ENCODE results near the gene ZNF41. TPM values are rescaled to one million over a fixed set of nuclear protein-coding genes. Genes with fewer than 3 reads are reported as not detected.
"Not testable (repeated sequence)": the region's sequence is repeated elsewhere in the genome, so short reads cannot be mapped to it uniquely, and the experiment has no call there.

The ZNF41 gene
- total RNA-seq, 1 donor from 2014 or later: 11.2 TPM

- DNase-seq (ENCODE audit: low read depth): not testable (repeated sequence)
Observed at GRCh38 chrX:47492133-47492532, 9.1 kb upstream of the ZNF41 start.

DNA sequence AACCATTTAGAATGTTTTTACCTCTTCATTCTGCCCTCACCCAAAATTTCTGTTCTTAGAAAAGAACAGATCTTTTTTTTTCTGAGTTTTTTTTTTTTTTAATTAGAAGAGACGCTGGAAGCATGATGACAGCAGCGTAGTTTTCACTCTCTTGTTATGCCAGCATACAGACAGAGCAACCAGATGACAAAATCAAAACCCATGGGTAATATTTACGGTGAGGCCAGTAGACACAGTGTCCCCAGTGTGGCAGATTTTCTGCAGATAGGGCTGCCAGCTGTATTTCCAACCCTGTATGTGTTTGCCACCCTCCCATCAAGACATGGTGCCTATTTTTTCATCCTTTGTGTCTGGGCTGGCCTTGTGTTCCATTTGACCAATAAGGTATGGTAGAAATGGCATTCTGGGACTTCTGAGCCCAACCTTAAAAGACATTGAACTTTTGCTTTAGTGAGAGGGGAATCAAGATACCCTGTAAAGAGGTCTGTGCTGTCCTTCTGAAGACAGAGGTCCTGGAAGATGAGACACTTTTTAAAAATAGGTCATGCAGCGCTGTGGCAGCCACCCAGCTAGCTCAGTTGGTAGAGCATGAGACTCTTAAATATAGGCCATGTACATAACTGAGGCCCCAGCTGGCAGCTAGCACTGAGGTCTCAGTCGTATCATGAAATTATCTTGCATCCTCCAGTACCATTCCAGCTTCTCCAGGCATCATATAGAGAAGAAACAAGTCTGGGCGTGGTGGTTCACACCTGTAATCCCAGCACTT lies 6.7 kb upstream of the ZNF41 start:
- no peak for DNase-seq (ENCODE audit: low read depth)

DNA sequence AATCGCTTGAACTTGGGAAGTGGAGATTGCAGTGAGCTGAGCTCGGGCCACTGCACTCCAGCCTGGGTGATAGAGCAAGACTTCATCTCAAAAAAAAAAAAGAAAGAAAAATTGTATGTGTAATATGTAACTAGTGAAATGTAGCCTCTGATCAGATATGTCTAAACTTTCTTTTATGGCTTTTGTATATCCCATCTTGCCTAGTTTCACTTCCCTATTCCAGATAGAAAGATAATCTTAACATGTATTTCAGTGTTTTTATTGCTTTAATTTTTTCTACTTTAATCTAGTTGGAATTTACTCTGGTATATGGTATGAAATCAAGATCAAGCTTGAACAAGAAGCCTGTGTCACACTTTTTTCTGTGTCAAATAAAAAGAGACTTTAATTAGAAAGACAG lies 1.9 kb upstream of the ZNF41 start:
- no peak for DNase-seq (ENCODE audit: low read depth)

DNA sequence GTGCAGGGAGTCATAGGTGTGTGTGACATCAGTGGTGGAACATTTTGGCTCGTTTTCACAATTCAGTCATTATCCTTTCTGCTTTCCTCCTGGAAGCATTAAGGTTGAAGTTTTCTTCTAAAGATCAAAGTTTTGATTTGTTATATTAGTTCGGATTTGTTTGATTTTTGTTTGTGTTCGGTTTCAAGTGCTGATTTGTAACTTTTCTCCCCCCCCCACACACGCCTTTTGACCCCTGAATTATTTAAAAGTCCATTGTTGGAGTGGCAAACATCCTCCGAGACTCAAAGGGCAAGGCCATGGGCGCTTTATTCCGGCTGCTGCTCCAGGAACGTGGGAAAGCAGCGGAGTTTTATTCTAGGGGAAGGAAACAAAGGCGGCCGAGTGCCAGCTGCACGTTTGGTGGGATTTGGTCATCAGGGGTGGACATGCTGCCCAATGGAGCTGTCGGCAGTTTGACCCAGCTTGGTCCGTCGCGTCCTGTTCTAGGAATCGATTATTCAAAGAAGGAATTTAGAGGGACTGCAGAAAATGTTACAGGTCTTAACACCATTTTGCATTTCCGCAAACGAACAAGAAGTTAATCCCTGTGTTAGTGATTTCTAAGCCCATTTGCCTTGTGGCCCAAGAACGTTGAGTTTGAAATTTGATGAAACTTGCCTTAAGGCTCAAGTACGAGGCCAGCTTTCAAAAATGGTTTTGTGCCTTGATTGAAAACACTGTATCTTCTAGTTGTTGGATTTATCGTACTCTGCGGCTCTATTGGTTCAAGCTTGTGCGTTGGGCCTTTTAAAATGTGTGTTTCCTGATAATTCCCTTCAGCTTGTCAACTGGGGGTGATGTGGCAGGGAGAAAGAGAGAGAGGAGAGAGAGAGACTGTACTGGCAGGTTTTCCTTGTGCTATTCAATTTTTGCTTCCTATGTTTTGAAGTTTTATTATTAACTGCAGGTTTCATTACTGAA lies 565 bp upstream of the ZNF41 start:
- DNase-seq (ENCODE audit: low read depth): peak; percentile 9

DNA sequence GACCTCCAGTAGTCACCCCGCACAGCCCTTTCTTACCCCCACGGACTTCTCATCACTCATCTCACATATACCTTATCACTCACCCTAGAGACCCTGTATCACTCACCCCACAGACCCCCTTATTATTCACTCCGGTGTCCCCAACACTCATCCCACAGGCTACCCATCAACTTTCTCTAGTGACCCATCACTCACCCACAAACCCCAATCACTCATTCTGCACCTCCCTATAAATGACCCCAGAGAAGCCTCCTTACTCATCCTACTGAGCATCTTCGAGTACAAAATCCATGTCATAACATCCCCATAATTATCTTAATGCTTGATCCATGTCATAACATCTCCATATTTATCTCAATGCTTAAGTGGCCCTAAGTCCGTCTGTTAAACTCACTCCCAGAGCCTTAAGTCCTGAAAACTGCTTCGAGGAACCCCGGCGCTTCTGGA lies 934 bp downstream of the ZNF41 start:
- DNase-seq (ENCODE audit: low read depth): no peak

GRCh38 chrX:47481160-47481559 lies 1.9 kb downstream of the ZNF41 start:
- no peak for DNase-seq (ENCODE audit: low read depth)

GRCh38 chrX:47480576-47480975 lies 2.4 kb downstream of the ZNF41 start:
- no peak for DNase-seq (ENCODE audit: low read depth)

DNA sequence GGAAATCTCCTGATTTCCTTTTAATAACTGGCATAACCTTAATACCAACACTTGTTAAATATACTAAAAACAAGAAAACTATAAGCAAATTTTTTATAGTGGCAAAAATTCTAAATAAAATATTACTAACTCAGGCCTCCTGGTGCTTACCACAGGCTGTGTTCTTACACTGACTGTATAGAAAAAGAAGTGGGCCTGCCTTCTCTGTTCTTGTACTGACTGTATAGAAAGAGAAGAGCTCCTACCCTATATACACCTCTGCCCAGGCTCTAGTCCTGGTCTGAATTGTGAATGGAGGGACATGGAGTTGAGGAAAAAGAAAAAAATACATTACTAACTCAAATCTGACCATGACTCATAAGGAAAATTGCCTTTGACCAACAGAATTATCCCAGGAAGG lies 7.5 kb downstream of the ZNF41 start:
- DNase-seq (ENCODE audit: low read depth): no peak

DNA sequence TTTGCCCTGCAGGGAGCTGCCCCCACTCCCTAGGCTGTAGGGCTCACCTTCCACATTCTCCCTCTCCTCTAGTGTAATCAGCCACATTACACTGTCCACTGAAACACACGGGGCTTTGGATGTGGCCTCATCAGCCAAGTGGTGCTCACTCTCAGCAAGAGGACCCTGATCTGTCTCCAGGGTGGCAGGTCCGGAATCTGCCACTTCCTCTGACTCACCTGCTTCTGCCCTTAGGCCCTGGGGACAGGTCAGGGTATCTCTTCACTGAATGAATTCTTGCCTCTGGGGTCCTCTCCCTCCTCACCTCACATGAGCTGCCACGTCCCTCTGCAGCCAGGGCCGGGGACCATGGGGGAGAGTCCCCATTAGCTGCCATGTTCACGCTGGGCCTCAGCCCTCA lies 15.9 kb downstream of the ZNF41 start:
- DNase-seq (ENCODE audit: low read depth): no peak

GRCh38 chrX:47460561-47460960 lies 22.5 kb downstream of the ZNF41 start:
- DNase-seq (ENCODE audit: low read depth): no peak

- DNase-seq (ENCODE audit: low read depth): no peak
Observed at GRCh38 chrX:47458528-47458927, 24.5 kb downstream of the ZNF41 start.

- DNase-seq (ENCODE audit: low read depth): no peak
Observed at GRCh38 chrX:47456080-47456479, 26.9 kb downstream of the ZNF41 start.

GRCh38 chrX:47452112-47452511 lies 30.9 kb downstream of the ZNF41 start:
- DNase-seq (ENCODE audit: low read depth): no peak

GRCh38 chrX:47448165-47448806 lies 34.7 kb downstream of the ZNF41 start:
- no peak for DNase-seq (ENCODE audit: low read depth)

DNA sequence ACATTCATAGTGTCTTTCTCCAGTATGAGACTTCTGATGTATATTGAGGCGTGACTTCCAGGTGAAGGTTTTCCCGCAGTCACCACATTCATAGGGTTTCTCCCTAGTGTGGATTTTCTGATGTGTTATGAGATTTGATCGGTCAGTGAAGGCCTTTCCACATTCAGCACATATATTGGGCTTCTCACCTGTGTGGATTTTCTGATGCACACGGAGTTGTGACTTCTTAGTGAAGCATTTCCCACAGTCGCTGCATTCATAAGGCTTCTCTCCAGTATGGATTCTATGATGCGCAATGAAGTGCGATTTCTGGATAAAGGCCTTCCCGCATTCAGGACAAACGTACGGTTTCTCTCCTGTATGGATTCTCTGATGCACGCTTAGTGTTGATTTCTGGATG lies 35.4 kb downstream of the ZNF41 start:
- no peak for DNase-seq (ENCODE audit: low read depth)

DNA sequence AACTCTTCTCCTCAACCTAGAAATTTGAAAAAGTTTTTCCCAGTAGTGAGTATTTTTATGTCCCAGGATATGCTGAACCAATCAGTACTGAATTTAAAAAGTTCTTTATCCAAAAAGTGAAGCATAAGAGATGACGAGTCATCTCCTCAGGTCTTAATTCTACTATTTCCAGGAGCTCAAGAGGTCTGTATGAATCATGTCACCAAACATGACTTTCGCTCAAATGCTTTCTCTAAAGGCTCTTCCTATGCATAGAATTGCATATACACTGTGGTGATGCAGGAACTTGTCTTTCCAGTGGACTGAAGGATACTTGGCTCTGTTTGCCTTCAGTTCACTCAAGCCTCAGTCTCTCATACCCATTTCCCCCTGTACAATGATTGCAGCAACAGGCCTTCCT lies 36.1 kb downstream of the ZNF41 start:
- DNase-seq (ENCODE audit: low read depth): no peak

GRCh38 chrX:47446431-47446830 lies 36.6 kb downstream of the ZNF41 start:
- DNase-seq (ENCODE audit: low read depth): no peak

DNA sequence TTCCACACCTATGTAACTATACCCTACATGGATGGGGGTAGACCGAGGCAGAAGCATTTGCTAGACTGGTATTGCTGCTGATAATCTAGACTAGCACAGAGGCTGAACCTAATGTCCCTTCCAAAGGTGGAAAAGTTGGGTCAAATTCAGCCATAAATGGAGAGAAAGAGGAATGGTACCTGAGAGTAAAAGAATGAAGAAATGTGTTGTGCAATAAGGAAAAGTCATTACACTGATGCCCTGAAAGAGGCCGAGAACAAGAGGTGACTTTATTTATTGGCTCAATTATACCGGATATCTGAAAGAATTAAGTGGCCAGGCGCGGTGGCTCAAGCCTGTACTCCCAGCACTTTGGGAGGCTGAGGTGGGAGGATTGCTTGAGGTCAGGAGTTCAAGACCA lies 52.1 kb downstream of the ZNF41 start:
- no peak for DNase-seq (ENCODE audit: low read depth)

DNA sequence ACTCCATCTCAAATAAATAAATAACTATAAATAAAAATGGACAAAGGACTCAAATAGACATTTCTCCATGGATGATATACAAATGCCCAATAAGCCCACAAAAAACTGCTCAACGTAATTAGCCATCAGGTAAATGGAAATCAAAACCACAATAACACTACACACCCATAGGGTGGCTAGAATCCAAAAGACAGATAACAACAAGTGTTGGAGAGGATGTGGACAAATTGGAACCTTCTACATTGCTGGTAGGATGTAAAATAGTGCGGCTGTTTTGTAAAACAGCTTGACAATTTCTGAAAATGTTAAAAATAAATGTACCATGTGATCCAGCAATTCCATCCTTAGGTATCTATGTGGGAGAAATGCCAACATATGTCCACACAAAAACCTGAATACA lies 60.6 kb downstream of the ZNF41 start:
- no peak for DNase-seq (ENCODE audit: low read depth)

GRCh38 chrX:47420962-47421361 lies 62.1 kb downstream of the ZNF41 start:
- DNase-seq (ENCODE audit: low read depth): no peak

DNA sequence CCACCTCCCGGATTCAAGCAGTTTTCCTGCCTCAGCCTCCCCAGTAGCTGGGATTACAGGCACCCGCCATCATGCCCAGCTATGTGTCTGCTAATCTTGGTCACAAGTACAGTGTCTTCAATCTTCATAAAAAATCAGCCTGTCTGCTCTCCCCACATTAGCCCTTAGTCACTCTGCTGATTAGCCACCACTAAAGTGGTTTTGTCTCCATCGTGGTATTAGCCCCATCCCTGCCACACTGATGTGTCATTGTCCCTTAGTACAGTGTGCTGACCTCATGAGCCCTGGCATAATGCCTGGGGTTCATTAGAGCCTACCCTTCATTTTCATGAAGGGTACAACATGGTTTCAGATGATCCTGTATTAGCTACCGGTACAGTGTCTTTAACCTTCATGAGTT lies 62.8 kb downstream of the ZNF41 start:
- no peak for DNase-seq (ENCODE audit: low read depth)

DNA sequence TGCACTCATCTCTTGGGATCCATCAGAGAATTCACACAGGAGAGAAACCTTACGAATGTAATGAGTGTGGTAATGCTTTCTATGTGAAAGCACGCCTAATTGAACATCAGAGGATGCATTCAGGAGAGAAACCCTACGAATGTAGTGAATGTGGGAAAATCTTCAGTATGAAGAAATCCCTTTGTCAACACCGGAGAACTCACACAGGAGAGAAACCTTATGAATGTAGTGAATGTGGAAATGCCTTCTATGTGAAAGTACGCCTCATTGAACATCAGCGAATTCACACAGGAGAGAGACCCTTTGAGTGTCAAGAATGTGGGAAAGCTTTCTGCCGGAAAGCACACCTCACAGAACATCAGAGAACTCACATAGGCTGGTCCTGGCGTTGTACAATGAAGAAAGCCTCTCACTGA lies 69.8 kb downstream of the ZNF41 start:
- no peak for DNase-seq (ENCODE audit: low read depth)

Data from renal cortical epithelial cell (primary cell).